Mucosa of descending colon (tissue), 3 donors: ENCODE data around the gene CD3G. TPM values are rescaled to one million over a fixed set of nuclear protein-coding genes. Genes with fewer than 3 reads are reported as not detected.

Experiments
- ATAC-seq: fragments of 200-7000 bp; cut with Tn5 transposase; one replicate; pipeline ENCODE4 v1.9.1; 2020; ENCODE audit warnings: mild to moderate bottlenecking, moderate library complexity
- DNase-seq, 3 donors: peaks; one replicate each; pipeline ENCODE4 v3.0.0-alpha.2; 2020
- H3K36me3 ChIP-seq: fragments of 200-600 bp; one replicate; pipeline ENCODE4 v1.8.0; 2021; ENCODE audit warnings: low read depth, mild to moderate bottlenecking
- H3K4me1 ChIP-seq: fragments of 200-600 bp; one replicate; pipeline ENCODE4 v1.8.0; 2021; ENCODE audit warnings: low read depth, mild to moderate bottlenecking
- H3K4me3 ChIP-seq: fragments of 200-600 bp; one replicate; pipeline ENCODE4 v1.8.0; 2021; ENCODE audit warnings: mild to moderate bottlenecking
- H3K9me3 ChIP-seq: fragments of 200-600 bp; one replicate; pipeline ENCODE4 v1.8.0; 2021; ENCODE audit warnings: mild to moderate bottlenecking
- CTCF ChIP-seq: fragments of 200-600 bp; IDR thresholded peaks from one replicate; pipeline ENCODE4 v1.8.0; 2022; ENCODE audit warnings: antibody characterized with exemption, mild to moderate bottlenecking
- intact Hi-C, 2 donors: fragments of 100-400 bp; cut with DNase I in 1 of 2; cut with micrococcal nuclease in 1 of 2; formaldehyde crosslinking; loops; one replicate each; pipeline versions ENCODE4 v1.11.0 to v1.11.1; 2022; cut with DNase I, micrococcal nuclease
- long read RNA-seq, 2 donors: library from polyadenylated mRNA; unstranded; transcript quantifications; one replicate each; pipeline ENCODE4 v2.0.0, GENCODE V29; 2019 to 2021
- total RNA-seq, 3 donors: library from RNA; stranded (reverse); fragmentation: NEBNext Ultra II Directional in 2 of 3; extraction: Animal tissue kit (Norgen Biotek cat#: 25700) in 2 of 3; gene quantifications; one replicate each; pipeline versions ENCODE4 v1.2.1 to v1.2.4, GENCODE V29; 2021 to 2023
- donor health status: DM: no; HTN: no; CAD: no; lungs with moderate emphysema.
- donor health status: DM: no; HTN: no; CAD: no.
- donor health status: DM: no; HTN: yes; CAD: no.

Gene CD3G
- 1 to 10 TPM; 2.8 to 5.1 (median 4.2) TPM for total RNA-seq
- long read RNA-seq, donor 1, partial matches to known transcripts: 0 of 1 reads
- long read RNA-seq, donor 1, other reads (novel, unspliced or antisense): 0 of 1 reads
- long read RNA-seq, donor 2, partial matches to known transcripts: 0 of 2 reads
- long read RNA-seq, donor 2, other reads (novel, unspliced or antisense): 1 of 2 reads

DNA sequence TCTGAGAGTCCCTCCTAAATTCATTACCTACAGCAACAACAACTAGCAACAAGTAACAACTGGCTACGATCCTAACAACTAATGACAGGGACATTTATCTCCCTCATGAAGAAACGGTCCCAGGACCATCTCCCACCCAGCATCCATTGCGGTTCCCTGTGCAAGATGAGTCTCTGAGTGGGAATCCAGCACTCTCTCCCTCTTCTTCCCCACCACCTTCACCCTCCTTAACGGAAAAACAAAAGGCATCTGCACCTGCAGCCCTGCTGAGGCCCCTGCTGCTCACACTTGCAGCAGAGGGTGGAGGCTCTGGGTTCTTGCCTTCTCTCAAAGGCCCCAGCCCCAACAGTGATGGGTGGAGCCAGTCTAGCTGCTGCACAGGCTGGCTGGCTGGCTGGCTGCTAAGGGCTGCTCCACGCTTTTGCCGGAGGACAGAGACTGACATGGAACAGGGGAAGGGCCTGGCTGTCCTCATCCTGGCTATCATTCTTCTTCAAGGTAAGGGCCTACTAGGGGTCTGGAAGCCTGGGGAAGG lies at the start of gene CD3G:
Gene CD3G (plus strand): TSS at position 364 of the 535 bp plus-strand sequence. CDS start 80 bp downstream, at position 444.
- DNase-seq (peak; percentile 37 to 73 (median 50)), ATAC-seq (peak; percentile 75)
- intact Hi-C loops: no loop called here
- no peak within 1 kb of the TSS for H3K4me3 ChIP-seq
- no peaks in the 10 kb centered on the region for H3K4me1 ChIP-seq
- no peaks in the 10 kb centered on the region for H3K9me3 ChIP-seq
- no peaks in the 10 kb centered on the region for H3K36me3 ChIP-seq
- TF ChIP-seq CTCF: no peak

DNA sequence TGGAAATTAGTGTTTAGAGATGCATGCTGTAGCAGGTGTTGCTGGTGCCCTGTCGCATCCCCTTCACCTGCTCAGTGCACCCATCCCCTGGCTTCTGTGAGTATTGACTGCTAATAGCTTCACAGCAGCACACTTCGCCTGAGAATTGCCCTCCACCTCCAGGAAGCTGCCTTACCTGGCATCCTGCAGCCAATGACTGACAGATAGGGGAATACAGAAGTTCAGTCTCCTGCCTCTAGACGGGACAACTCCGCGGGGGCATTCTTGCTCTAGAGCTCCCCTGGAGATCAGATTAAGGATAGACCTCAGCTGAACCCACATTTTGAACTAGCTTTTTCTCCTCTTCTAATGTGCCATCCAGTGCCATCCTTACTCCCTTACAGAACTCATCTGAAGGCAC lies 48.9 kb upstream of the CD3G start:
- no peak for ATAC-seq
- intact Hi-C loops: loop anchor here in 1 of 2 donors (5.0 kb wide), 1 partner anchor 57 kb away; no protein-coding TSS in a partner anchor

DNA sequence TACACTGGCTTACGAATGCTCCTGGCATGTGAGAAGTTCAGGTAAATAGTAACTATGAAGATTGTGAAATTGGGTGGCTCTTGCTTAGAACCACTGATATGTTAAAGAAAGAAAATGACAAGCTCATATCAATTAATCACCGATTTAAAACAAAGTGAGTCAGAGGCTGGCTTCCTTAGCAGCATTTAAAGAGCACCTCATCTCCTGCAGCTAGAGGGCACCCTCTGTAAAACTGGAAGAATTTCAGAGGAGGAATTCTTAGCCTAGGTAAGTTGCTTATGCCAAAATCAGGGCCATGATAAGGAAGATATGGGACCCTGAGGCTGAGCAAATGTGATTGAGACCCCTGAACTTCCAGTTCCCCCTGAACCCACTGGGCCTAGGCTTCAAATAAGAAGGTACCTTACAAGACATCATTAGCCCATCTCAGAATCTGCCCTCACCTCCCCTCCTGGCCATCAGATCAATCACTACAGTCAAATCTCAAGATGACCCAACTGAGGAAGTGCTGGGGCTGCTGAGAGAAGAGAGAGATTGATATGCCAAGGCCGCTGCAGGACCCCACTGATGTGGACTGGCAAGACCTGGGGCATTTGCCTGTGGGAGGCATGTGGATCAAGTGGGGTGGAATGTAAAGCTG lies 48.2 kb upstream of the CD3G start:
- peak; percentile 35 for TF ChIP-seq CTCF
- H3K4me3 ChIP-seq: no peak overlapping the region
- H3K36me3 ChIP-seq: no peaks in the 10 kb centered on the region
- no peaks in the 10 kb centered on the region for H3K9me3 ChIP-seq
- peaks cover 2% of the 10 kb centered on the region for H3K4me1 ChIP-seq
- intact Hi-C loops: loop anchor here in 1 of 2 donors (5.0 kb wide), 1 partner anchor 56 kb away; no protein-coding TSS in a partner anchor
- ATAC-seq (peak; percentile 75), DNase-seq (peak in 1 of 3 donors; percentile 76)

More for the DNA sequence above, 48.9 kb upstream of the CD3G start:
- DNase-seq: no peak
- Histone ChIP-seq H3K36me3 (no peaks in the 10 kb centered on the region), H3K4me1 (peaks cover 6% of the 10 kb centered on the region), H3K4me3 (no peak overlapping the region), H3K9me3 (no peaks in the 10 kb centered on the region)
- TF ChIP-seq CTCF: no peak

DNA sequence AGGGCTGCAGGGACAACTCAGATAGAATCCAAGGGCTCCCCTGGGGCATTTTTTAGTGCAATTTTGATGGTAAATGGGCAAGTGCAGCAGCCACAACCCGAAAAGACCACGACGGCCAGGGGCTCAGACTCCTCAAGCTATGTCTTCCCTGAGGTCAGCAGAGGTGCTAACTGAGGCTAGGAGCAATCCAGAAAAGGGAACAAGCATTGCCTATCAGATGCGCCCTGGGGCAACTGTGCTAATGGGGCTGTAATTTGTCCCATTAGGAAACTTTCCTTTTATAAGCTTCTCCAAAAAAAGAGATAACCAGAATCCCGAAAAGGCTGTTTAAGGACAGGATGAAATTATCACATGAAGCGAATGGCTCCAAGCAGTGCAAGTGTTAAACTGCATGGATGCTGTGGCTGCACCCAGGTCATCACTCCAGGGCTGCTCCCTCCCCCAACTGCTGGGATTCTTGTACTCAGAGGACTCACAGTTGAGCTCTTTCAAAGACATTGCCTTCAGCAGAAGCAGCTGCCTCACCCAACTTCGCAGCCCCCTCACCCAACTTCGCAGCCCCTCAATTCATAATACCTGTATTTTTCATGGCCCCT lies 42.4 kb upstream of the CD3G start:
- no peaks in the 10 kb centered on the region for H3K36me3 ChIP-seq
- no peaks in the 10 kb centered on the region for H3K4me1 ChIP-seq
- DNase-seq: no peak
- ATAC-seq: no peak
- intact Hi-C loops: no loop called here
- no peak for TF ChIP-seq CTCF
- no peaks in the 10 kb centered on the region for H3K9me3 ChIP-seq
- no peak overlapping the region for H3K4me3 ChIP-seq

GRCh38 chr11:118304227-118304567 lies 39.9 kb upstream of the CD3G start:
- H3K4me3 ChIP-seq: no peak overlapping the region
- H3K36me3 ChIP-seq: no peaks in the 10 kb centered on the region
- intact Hi-C loops: no loop called here
- no peak for TF ChIP-seq CTCF
- no peaks in the 10 kb centered on the region for H3K9me3 ChIP-seq
- DNase-seq: no peak
- ATAC-seq: no peak
- H3K4me1 ChIP-seq: no peaks in the 10 kb centered on the region
